Panc1 (cell line): ENCODE data around the gene ZC3HAV1. TPM values are rescaled to one million over a fixed set of nuclear protein-coding genes. Genes with fewer than 3 reads are reported as not detected.

ENCODE experiments used
- ATAC-seq: fragments of 200-7000 bp; cut with Tn5 transposase; 2 replicates; pipeline ENCODE4 v1.9.1; 2020; ENCODE audit warnings: mild to moderate bottlenecking, moderate library complexity
- BruUV-seq: library from RNA; stranded (reverse); fragments of 400-500 nt; replicated peaks from 2 replicates; lab custom pipeline; 2021; lab: Mats Ljungman, UMichigan
- CTCF ChIA-PET: fragments of 300-600 bp; sonication (Branson Sonifier 250); formaldehyde crosslinking; loops from one replicate; lab custom pipeline; 2022; ENCODE audit warnings: antibody characterized with exemption; lab: Charles Lee
- POLR2A ChIA-PET: fragments of 300-600 bp; sonication (Branson Sonifier 250); formaldehyde crosslinking; loops from one replicate; lab custom pipeline; 2022; ENCODE audit warnings: antibody characterized with exemption; lab: Charles Lee
- DNase-seq: peaks from one replicate; pipeline ENCODE4 v3.0.0-alpha.2; 2010; ENCODE audit warnings: low read depth, low spot score
- H3K27ac ChIP-seq: 2 replicates; pipeline ENCODE4 v1.5.1; 2011; ENCODE audit warnings: mild to moderate bottlenecking, low read length, inconsistent platforms
- H3K27me3 ChIP-seq: fragments of 200-500 bp; sonication (Bioruptor generic); 2 replicates; pipeline ENCODE4 v1.6.0; 2014; ENCODE audit warnings: low read length, inconsistent platforms; ENCODE audit not compliant: control insufficient read depth, insufficient read depth
- H3K36me3 ChIP-seq: fragments of 200-500 bp; sonication (Bioruptor generic); 2 replicates; pipeline ENCODE4 v1.5.1; 2014; ENCODE audit warnings: inconsistent platforms, mild to moderate bottlenecking, low read length, moderate library complexity; ENCODE audit not compliant: control insufficient read depth, insufficient read depth
- H3K4me1 ChIP-seq: 2 replicates; pipeline ENCODE4 v1.5.1; 2011; ENCODE audit warnings: inconsistent platforms, mild to moderate bottlenecking, low read length, moderate library complexity; ENCODE audit not compliant: control insufficient read depth, insufficient read depth
- H3K4me3 ChIP-seq, 2 experiments: 2 replicates each; pipeline ENCODE4 v1.5.1; 2011 to 2012; ENCODE audit warnings: low read depth in 2 of 2, low read length in 2 of 2, mild to moderate bottlenecking in 2 of 2, inconsistent platforms in 1 of 2, moderate library complexity in 1 of 2
- H3K9me3 ChIP-seq: fragments of 200-500 bp; sonication (Bioruptor generic); 2 replicates; pipeline ENCODE4 v1.5.1; 2014; ENCODE audit warnings: low read depth, mild to moderate bottlenecking, inconsistent platforms, low read length, moderate library complexity; ENCODE audit not compliant: control insufficient read depth, insufficient read depth
- CTCF ChIP-seq: fragments of 450-650 bp; IDR thresholded peaks from 2 replicates; pipeline ENCODE4 v1.5.1; 2017; ENCODE audit warnings: mild to moderate bottlenecking
- POLR2AphosphoS5 ChIP-seq: IDR thresholded peaks from 2 replicates; pipeline ENCODE4 v1.6.1; 2012; ENCODE audit warnings: mild to moderate bottlenecking, low read depth, low read length, moderate library complexity
- REST ChIP-seq, 2 experiments: IDR thresholded peaks; 2 replicates each; pipeline ENCODE4 v1.6.1; 2011 to 2012; ENCODE audit warnings: low read depth in 2 of 2, control low read depth in 1 of 2, low read length in 1 of 2, mild to moderate bottlenecking in 1 of 2, moderate library complexity in 1 of 2; ENCODE audit not compliant: insufficient read depth in 1 of 2
- SIN3A ChIP-seq: IDR thresholded peaks from 2 replicates; pipeline ENCODE4 v1.6.1; 2012; ENCODE audit warnings: low read depth, mild to moderate bottlenecking, low read length, moderate library complexity, borderline replicate concordance; ENCODE audit not compliant: insufficient read depth
- TCF7L2 ChIP-seq: IDR thresholded peaks from 2 replicates; pipeline ENCODE4 v1.6.1; 2011; ENCODE audit warnings: mild to moderate bottlenecking, low read depth, low read length, inconsistent platforms
- in situ Hi-C: cut with HindIII; loops from 2 replicates; pipeline ENCODE4 v1.10.0; 2016; ENCODE audit warnings: low sequenced_read_pairs, low pct_unique_long_range_greater_than_20kb
- intact Hi-C: fragments of 100-400 bp; cut with micrococcal nuclease; formaldehyde crosslinking; loops from one replicate; pipeline ENCODE4 v1.10.0; 2022; ENCODE audit not compliant: unreplicated experiment
- total RNA-seq: library from RNA; stranded (reverse); gene quantifications from one replicate; pipeline ENCODE4 v1.2.1, GENCODE V29; 2021; ENCODE audit not compliant: unreplicated experiment

The ZC3HAV1 gene
- total RNA-seq, 1 experiment from 2014 or later, result 47.1 TPM

GRCh38 chr7:139033346-139034114 is 76.0 kb downstream of the ZC3HAV1 start:
- Histone ChIP-seq H3K4me1 (peaks cover 15% of the 10 kb centered on the region), H3K27me3 (no peaks in the 10 kb centered on the region), H3K27ac (no peak overlapping the region), H3K4me3 (no peak overlapping the region), H3K36me3 (peaks cover 12% of the 10 kb centered on the region), H3K9me3 (no peaks in the 10 kb centered on the region)
- no TSS peak for BruUV-seq
- TF ChIP-seq SIN3A (no peak), TCF7L2 (no peak), REST (IDR thresholded peaks at IDR 0.05; ENCODE audit: insufficient read depth in 1 of 2, low read depth in 2 of 2, low read length in 1 of 2) (no peak), POLR2AphosphoS5 (no peak), CTCF (no peak)
- in situ Hi-C loops, result no loop called here
- intact Hi-C loops, result no loop called here
- ATAC-seq (no peak), DNase-seq (no peak)
- CTCF ChIA-PET, result no interaction called here
- POLR2A ChIA-PET, result interaction anchor here (1.1 kb wide), 1 partner anchor 17 kb away, joined by 11 read pairs; no protein-coding TSS in a partner anchor

- no peak for TF ChIP-seq CTCF
- TF ChIP-seq TCF7L2, result no peak
- TF ChIP-seq POLR2AphosphoS5, result no peak
- TF ChIP-seq SIN3A, result no peak
- no peak for TF ChIP-seq REST (IDR thresholded peaks at IDR 0.05; ENCODE audit: insufficient read depth in 1 of 2, low read depth in 2 of 2, low read length in 1 of 2)
- no TSS peak for BruUV-seq
- H3K27ac ChIP-seq, result no peak overlapping the region
- POLR2A ChIA-PET, result no interaction called here
- H3K27me3 ChIP-seq, result no peaks in the 10 kb centered on the region
- ATAC-seq, result no peak
- in situ Hi-C loops (no loop called here), intact Hi-C loops (no loop called here)
- DNase-seq, result no peak
- CTCF ChIA-PET, result no interaction called here
- no peak overlapping the region for H3K4me3 ChIP-seq
- peaks cover 16% of the 10 kb centered on the region for H3K36me3 ChIP-seq
- H3K4me1 ChIP-seq, result peaks cover 13% of the 10 kb centered on the region
- H3K9me3 ChIP-seq, result no peaks in the 10 kb centered on the region
Measured at GRCh38 chr7:139032473-139032872, 77.0 kb downstream of the ZC3HAV1 start.
